GM18867 (cell line): ENCODE measurements around the gene SND1.

Experiments
- ATAC-seq: cut with Tn5 transposase; IDR thresholded peaks from one replicate; pipeline ENCODE4 v1.9.1; 2021; ENCODE audit warnings: mild to moderate bottlenecking, moderate library complexity; ENCODE audit not compliant: unreplicated experiment

Gene SND1

GRCh38 chr7:128053991-128054390 is 402.0 kb downstream of the SND1 start:
- ATAC-seq, result no peak

DNA sequence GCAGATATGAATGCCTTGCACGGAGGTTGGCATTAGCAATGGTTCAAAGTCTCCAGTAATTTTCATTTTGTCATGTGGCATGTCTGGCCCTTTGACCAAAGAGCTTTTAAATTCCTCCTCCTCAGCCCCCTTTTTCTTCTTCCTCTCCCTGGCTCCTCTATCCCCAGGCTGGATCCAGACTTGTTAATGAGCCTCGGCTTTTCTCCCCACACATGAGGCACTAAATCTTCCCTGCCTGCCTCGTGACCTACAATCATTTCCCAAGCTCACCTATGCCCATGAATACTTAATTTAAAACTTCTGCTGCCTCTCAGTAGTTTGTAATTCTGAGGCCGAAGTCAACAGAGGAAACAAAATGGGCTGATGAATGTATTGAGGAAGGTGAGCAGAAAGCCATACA is 402.5 kb downstream of the SND1 start:
- no peak for ATAC-seq

DNA sequence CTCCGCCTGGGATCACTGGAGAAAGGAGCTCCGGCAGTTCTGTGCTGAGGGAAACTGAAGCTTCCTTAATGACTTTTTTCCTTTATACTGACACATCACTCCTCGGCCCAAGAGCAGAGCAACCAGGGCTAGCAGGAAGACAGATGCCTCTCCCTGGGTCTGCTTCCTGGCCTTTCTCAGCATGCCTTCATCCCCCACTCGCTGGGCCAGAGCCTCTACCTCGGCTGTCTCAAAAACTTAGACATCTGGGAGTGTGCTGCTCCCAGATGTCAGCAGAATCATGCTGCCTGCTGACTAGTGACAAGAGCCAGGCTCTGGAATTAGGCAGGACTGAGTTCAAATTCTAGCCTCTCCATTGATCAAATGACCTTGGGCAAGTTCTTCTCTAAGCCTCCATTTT is 403.6 kb downstream of the SND1 start:
- ATAC-seq, result no peak

GRCh38 chr7:128056901-128057300 is 404.9 kb downstream of the SND1 start:
- ATAC-seq, result no peak

- ATAC-seq, result no peak
These were observed 405.9 kb downstream of the SND1 start for GRCh38 chr7:128057909-128058308.

DNA sequence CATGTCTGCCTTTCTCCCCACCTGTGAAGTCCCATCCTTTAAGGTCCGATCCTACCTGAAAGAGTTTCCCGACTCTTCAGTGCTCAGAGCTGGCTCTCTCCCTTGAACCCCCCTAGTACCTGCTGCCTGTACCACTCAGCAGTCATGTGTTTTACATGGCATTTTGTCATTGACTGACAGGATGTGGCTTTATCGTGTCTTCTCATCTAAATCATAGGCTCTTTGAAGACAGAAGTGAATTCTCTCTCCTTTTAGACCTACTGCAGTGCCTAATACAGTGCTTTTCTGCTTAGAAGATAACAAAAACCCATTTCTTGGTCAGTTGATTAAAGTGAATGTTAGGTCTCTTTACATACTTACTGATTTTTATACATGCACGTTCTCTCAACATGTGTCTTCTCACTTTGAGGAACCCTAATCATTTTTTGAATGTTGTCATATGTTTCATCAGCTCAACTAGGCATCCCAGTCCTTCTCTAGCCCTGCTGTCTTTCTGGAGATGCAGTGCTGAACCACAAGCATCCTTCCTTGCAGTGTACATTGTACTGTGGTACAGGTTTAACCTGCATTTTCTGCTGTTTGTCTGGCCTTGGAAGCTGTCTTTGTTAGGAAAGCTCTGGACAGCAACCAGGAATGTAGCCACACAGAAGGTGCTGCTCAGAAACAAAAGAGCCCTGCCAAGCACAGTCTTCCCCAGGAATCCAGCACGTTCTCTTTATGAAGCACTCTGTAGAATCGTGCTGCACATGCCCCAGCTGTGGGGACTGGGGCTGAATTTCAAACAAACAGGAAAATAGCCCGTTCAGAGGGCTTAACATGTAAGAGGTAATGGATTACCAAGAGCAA is 407.4 kb downstream of the SND1 start:
- no peak for ATAC-seq

DNA sequence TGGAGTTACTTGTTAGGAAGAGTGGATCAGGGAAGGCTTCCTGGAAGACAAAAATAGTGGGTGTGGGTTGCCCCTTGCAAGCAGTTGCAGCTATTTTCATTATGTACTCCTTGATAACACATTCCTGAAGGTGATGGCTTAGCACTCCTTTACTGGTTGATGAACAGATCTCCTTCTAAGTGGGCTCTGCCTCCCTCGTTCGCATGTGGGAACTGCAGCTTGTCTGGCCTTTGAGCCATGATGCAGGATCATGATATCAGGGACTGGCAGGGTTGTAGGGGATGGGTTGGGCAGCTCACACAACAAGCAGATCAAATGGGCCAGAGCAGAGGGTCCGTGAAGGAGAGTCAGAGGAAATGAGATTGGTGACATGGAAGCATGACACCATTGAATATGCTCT is 408.0 kb downstream of the SND1 start:
- no peak for ATAC-seq

DNA sequence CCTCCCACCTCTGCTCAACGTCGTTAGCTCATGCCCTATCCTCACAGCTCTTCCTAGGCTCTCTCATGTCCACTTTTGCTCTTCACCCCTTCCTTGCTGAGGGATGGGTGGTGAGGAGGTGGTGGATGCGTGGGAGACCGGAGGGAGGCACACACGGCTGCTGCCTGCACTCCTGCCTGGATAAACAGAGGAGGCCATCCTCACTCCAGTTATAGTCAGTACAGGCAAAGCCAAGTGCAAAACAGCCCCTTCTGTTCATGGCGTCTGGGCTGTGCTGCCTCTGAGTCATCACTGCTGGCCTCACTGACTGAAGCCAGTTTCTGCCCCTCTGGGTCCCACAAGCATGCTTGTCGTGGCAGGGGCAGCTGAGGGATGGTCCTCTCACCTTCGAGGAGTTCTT is 411.1 kb downstream of the SND1 start:
- ATAC-seq, result no peak

- no peak for ATAC-seq
These were observed 413.9 kb downstream of the SND1 start for GRCh38 chr7:128065872-128066271.

- ATAC-seq, result no peak
These were observed 414.4 kb downstream of the SND1 start for GRCh38 chr7:128066395-128066794.

GRCh38 chr7:128066858-128067257 is 414.9 kb downstream of the SND1 start:
- ATAC-seq, result no peak

DNA sequence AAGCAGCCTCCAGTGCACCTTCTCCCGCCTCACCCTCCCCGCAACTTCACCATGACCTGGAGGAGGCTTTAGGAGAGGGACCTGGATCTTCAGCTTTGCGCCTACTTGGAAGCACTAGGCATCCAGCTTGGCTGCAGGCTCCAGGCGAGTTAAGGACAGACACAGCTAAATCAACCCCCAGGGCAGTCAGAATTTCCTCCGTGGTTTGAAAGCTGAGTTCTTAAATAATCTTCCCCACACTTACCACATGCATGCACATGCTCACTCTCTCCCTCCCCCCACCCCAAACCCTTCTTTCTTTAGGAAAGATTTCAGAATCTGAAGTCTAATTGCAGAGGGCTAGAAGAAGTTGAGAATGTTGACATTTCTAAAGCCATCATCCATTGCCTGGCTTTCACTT is 416.0 kb downstream of the SND1 start:
- ATAC-seq, result no peak

DNA sequence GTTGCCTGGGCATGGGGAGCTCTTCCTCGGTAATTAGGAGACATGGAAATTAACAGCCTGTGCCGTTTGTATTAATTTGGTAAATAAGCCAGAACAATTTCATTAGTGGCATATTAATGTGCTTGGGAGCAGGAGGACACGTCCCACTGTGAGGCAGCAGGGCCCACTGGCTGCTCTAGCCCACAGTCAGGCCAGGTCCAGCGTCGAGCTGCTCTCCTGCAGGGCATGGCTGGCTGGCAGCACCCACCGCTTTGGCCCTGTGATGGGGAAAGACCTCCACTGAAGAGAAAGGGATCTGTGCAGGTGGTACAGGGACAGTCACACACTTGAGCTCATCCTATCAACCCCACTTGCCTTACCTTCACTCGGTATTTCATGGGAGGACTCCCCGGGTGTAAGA is 416.8 kb downstream of the SND1 start:
- no peak for ATAC-seq

GRCh38 chr7:128069373-128070364 is 417.7 kb downstream of the SND1 start:
- no peak for ATAC-seq

DNA sequence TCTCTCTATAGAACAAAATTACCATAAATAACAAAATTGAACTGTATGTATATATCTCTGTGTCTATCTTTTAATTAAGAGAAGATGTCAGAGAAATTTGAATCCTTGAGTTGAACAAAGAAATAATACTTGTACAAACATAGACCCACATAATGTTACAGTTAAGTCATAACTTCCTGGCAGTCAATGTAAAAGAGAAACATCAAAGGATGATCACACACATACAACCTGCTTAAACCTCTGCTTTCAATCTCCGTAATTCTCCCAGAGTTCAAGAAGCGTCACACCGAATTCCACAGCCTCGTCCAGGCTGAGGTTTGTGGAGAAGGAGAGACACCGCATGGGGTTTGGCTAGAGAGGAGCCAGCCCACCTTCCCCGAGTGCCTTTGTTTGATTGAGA is 419.4 kb downstream of the SND1 start:
- no peak for ATAC-seq

DNA sequence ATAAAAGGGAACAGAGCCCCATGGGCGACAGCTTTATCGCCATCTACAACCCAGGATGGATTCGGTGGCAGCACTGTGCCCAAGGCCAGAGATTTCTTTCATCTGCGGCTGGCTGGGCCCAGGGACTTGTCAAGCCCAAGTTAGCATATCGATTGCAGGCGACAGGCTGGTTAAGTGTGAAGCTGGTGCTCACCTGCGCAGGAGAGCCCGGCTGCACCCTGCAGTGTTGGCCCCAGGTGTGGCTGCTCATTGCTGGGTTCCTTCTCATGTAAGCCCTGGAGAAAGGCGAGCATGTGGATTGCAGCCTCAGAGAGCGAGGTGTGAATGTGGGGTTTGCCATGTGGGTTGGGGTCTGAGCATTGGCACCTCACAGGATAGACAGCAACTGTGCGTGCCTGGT is 419.8 kb downstream of the SND1 start:
- ATAC-seq, result no peak

DNA sequence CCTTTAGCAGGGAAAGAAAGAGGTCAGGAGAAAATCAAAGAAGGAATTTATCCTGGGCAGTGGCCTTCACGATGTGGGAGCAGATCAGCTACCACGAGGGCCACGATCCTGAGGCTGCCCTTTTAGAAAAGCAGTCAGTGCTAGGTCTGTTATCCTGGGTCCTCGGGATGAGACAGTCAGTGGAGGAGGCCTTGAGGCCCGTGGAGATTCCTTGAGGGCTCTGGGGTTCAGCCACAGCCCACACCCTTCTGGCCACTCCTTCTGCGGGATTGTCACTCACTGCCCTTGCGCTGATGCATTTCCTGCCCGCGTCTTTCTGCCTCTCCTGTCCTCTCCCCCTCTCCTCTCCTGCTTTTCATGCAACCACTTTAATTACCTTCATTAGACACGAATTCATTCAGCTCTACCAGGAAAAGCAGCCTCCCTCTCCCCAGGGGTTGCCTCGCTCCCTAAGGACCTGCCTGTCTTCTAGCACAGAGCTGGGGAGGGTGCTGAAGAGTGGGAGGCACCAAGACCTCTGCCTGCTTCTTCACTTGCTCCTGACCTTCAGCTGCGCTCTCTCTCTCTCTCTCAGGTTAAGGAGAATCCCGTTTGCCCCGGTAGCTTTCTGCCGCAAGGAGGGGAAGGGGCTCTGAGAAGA is 421.8 kb downstream of the SND1 start:
- ATAC-seq, result no peak

GRCh38 chr7:128074336-128074735 is 422.3 kb downstream of the SND1 start:
- no peak for ATAC-seq

DNA sequence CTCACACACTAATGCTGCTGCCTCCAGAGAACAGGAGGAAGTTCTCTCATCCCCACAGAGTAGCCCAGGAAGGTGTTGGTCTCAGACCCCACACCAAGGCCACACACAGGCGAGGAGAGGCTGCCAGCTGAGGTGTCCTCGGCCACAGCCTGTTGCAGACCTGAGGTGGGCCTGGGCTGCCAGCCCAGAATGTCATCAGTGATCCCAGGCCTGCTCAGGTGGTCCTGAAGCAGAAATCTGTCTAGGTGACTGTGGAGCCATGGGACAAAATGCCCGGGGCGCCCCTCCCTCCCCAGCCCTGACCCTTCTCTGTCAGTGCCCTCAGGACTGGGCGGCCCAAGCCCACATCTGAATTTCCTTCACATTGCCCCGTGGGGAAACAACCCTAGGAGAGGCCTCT is 422.7 kb downstream of the SND1 start:
- no peak for ATAC-seq

GRCh38 chr7:128075242-128076095 is 423.5 kb downstream of the SND1 start:
- no peak for ATAC-seq
